ENCODE data around the gene TTC23L.
"Not testable (repeated sequence)": the region's sequence is repeated elsewhere in the genome, so short reads cannot be mapped to it uniquely, and the experiment has no call there.

TTC23L gene

GRCh38 chr5:34838785-34839714 lies at the start of gene TTC23L:
TTC23L (plus strand) TSS chr5:34839164; CDS start chr5:34840672, 1,508 bp downstream.
- DNase-seq = peak; percentile 90

GRCh38 chr5:34789639-34790038 lies 49.3 kb upstream of the TTC23L start:
- no peak for DNase-seq

- DNase-seq = no peak
These were observed 48.9 kb upstream of the TTC23L start for GRCh38 chr5:34790069-34790468.

- DNase-seq = no peak
These were observed 47.2 kb upstream of the TTC23L start for GRCh38 chr5:34791761-34792244.

GRCh38 chr5:34802834-34803563 lies 36.0 kb upstream of the TTC23L start:
- DNase-seq = no peak

GRCh38 chr5:34803974-34804732 lies 34.8 kb upstream of the TTC23L start:
- no peak for DNase-seq

- DNase-seq = no peak
These were observed 34.1 kb upstream of the TTC23L start for GRCh38 chr5:34804913-34805312.

GRCh38 chr5:34806532-34806931 lies 32.4 kb upstream of the TTC23L start:
- no peak for DNase-seq

GRCh38 chr5:34811706-34812105 lies 27.3 kb upstream of the TTC23L start:
- DNase-seq = no peak

- no peak for DNase-seq
These were observed 25.5 kb upstream of the TTC23L start for GRCh38 chr5:34813509-34813908.

- no peak for DNase-seq
These were observed 21.2 kb upstream of the TTC23L start for GRCh38 chr5:34817558-34818351.

GRCh38 chr5:34818717-34819116 lies 20.2 kb upstream of the TTC23L start:
- DNase-seq = no peak

- no peak for DNase-seq
These were observed 18.4 kb upstream of the TTC23L start for GRCh38 chr5:34820593-34820992.

- DNase-seq = no peak
These were observed 15.8 kb upstream of the TTC23L start for GRCh38 chr5:34822956-34823715.

GRCh38 chr5:34826347-34826746 lies 12.6 kb upstream of the TTC23L start:
- no peak for DNase-seq

GRCh38 chr5:34827588-34828506 lies 11.1 kb upstream of the TTC23L start:
- no peak for DNase-seq

- not testable (repeated sequence) for DNase-seq
These were observed 8.1 kb upstream of the TTC23L start for GRCh38 chr5:34830827-34831226.

GRCh38 chr5:34831303-34831702 lies 7.7 kb upstream of the TTC23L start:
- no peak for DNase-seq

- no peak for DNase-seq
These were observed 6.4 kb upstream of the TTC23L start for GRCh38 chr5:34832568-34832967.

GRCh38 chr5:34833090-34833489 lies 5.9 kb upstream of the TTC23L start:
- no peak for DNase-seq

Data from stimulated activated CD8-positive, alpha-beta memory T cell treated with anti-CD3 and anti-CD28 coated beads, Interleukin-4, amount 100 ng/mL, for 48 hours (primary cell).